H1 (cell line): Measurements from ENCODE around the gene KIF1C. TPM values are rescaled to one million over a fixed set of nuclear protein-coding genes. Genes with fewer than 3 reads are reported as not detected.

ENCODE experiments used
- CTCF ChIA-PET: fragments of 300-600 bp; sonication (Branson Sonifier 250); formaldehyde crosslinking; loops from one replicate; lab custom pipeline; 2021; ENCODE audit not compliant: partially characterized antibody; lab: Charles Lee
- POLR2A ChIA-PET: fragments of 300-600 bp; sonication (Branson Sonifier 250); formaldehyde crosslinking; loops from one replicate; lab custom pipeline; 2021; ENCODE audit warnings: inconsistent platforms; ENCODE audit not compliant: partially characterized antibody; lab: Charles Lee
- DNase-seq, 2 experiments: peaks; one replicate each; pipeline versions ENCODE4 v3.0.0 to v3.0.0-alpha.2; 2010 to 2022; ENCODE audit warnings: low spot score in 2 of 2, low read depth in 1 of 2, mixed read lengths in 1 of 2
- FAIRE-seq: peaks from 2 replicates; lab custom pipeline; 2011; peaks lifted over from hg19 to GRCh38; lab: Jason Lieb, UNC
- H2AFZ ChIP-seq: 2 replicates; pipeline ENCODE4 v1.8.1; 2012; ENCODE audit warnings: low read length, inconsistent platforms
- H2AK5ac ChIP-seq: 2 replicates; pipeline ENCODE4 v1.6.1; 2013; ENCODE audit warnings: low read depth, low read length
- H2BK120ac ChIP-seq: replicated peaks from 2 replicates; pipeline ENCODE3; 2013; ENCODE audit warnings: low read depth, low read length, inconsistent platforms
- H2BK12ac ChIP-seq: 2 replicates; pipeline ENCODE4 v1.6.1; 2013; ENCODE audit warnings: low read depth, low read length
- H2BK15ac ChIP-seq: 2 replicates; pipeline ENCODE4 v1.6.1; 2013; ENCODE audit warnings: low read length
- H2BK20ac ChIP-seq: 2 replicates; pipeline ENCODE4 v1.6.1; 2013; ENCODE audit warnings: low read length
- H2BK5ac ChIP-seq: 2 replicates; pipeline ENCODE4 v1.6.1; 2013; ENCODE audit warnings: low read depth, low read length
- H3K14ac ChIP-seq: 2 replicates; pipeline ENCODE4 v1.6.1; 2013; ENCODE audit warnings: inconsistent platforms; ENCODE audit not compliant: insufficient read length
- H3K18ac ChIP-seq: 2 replicates; pipeline ENCODE4 v1.6.1; 2013; ENCODE audit warnings: low read length; ENCODE audit errors: extremely low read depth
- H3K23ac ChIP-seq: 2 replicates; pipeline ENCODE4 v1.6.1; 2013; ENCODE audit warnings: inconsistent platforms; ENCODE audit not compliant: insufficient read length
- H3K23me2 ChIP-seq: 2 replicates; pipeline ENCODE4 v1.6.1; 2013; ENCODE audit warnings: low read depth, low read length
- H3K27ac ChIP-seq: 2 replicates; pipeline ENCODE4 v1.6.1; 2011; ENCODE audit warnings: low read depth, low read length, inconsistent platforms
- H3K27me3 ChIP-seq, 4 experiments: replicated peaks in 1 of 4; 1 replicate in 1 of 4; 2 replicates in 3 of 4; pipeline versions ENCODE4 v1.6.1 to v1.8.1; 2011 to 2013; ENCODE audit warnings: low read length in 3 of 4, mild to moderate bottlenecking in 3 of 4, inconsistent platforms in 2 of 4, mixed read lengths in 2 of 4, moderate library complexity in 1 of 4; ENCODE audit not compliant: control insufficient read depth in 3 of 4, insufficient read depth in 3 of 4; ENCODE audit errors: extremely low read depth in 1 of 4
- H3K36me3 ChIP-seq, 4 experiments: 2 replicates each; pipeline versions ENCODE4 v1.6.1 to v1.8.1; 2011 to 2013; ENCODE audit warnings: mild to moderate bottlenecking in 4 of 4, low read length in 3 of 4, moderate library complexity in 2 of 4, control low read depth in 1 of 4, inconsistent platforms in 1 of 4; ENCODE audit not compliant: insufficient read depth in 4 of 4, control insufficient read depth in 2 of 4
- H3K4ac ChIP-seq: replicated peaks from 2 replicates; pipeline ENCODE3; 2013; ENCODE audit warnings: low read length, low read depth, mixed read lengths, inconsistent platforms; ENCODE audit not compliant: insufficient read length
- H3K4me1 ChIP-seq, 4 experiments: replicated peaks in 1 of 4; 1 replicate in 1 of 4; 2 replicates in 3 of 4; pipeline versions ENCODE4 v1.6.1 to v1.8.1; 2011 to 2013; ENCODE audit warnings: low read length in 3 of 4, inconsistent platforms in 2 of 4, mixed read lengths in 1 of 4; ENCODE audit not compliant: insufficient read depth in 4 of 4, control insufficient read depth in 3 of 4
- H3K4me2 ChIP-seq, 2 experiments: 2 replicates each; pipeline versions ENCODE4 v1.6.1 to v1.8.1; 2011 to 2013; ENCODE audit warnings: low read depth in 2 of 2, low read length in 2 of 2, control low read depth in 1 of 2, inconsistent platforms in 1 of 2, mild to moderate bottlenecking in 1 of 2; ENCODE audit not compliant: insufficient read depth in 1 of 2
- H3K4me3 ChIP-seq, 4 experiments: fragments of 200-600, 300-600 bp in 1 of 4; sonication (generic), shearing (Covaris generic), sonication (Bioruptor Twin) in 1 of 4; 2 replicates each; pipeline versions ENCODE4 v1.5.1 to v1.8.1; 2011 to 2016; ENCODE audit warnings: low read length in 4 of 4, low read depth in 3 of 4, control low read depth in 2 of 4, inconsistent platforms in 2 of 4, mild to moderate bottlenecking in 2 of 4, mixed read lengths in 1 of 4, moderate library complexity in 1 of 4; ENCODE audit not compliant: insufficient read depth in 2 of 4; ENCODE audit errors: extremely low read depth in 1 of 4
- H3K56ac ChIP-seq: replicated peaks from 2 replicates; pipeline ENCODE3; 2013; ENCODE audit warnings: low read depth, mild to moderate bottlenecking, mixed read lengths, low read length, inconsistent platforms; ENCODE audit not compliant: insufficient read length
- H3K79me1 ChIP-seq: 2 replicates; pipeline ENCODE4 v1.6.1; 2013; ENCODE audit warnings: low read depth, low read length, control low read depth
- H3K79me2 ChIP-seq, 2 experiments: 2 replicates each; pipeline versions ENCODE4 v1.6.1 to v1.8.1; 2012 to 2013; ENCODE audit warnings: low read length in 2 of 2, mild to moderate bottlenecking in 2 of 2, inconsistent platforms in 1 of 2; ENCODE audit not compliant: insufficient read depth in 2 of 2, control insufficient read depth in 1 of 2
- H3K9ac ChIP-seq, 4 experiments: replicated peaks in 1 of 4; 1 replicate in 1 of 4; 2 replicates in 3 of 4; pipeline versions ENCODE4 v1.6.1 to v1.8.1; 2011 to 2013; ENCODE audit warnings: low read depth in 3 of 4, low read length in 3 of 4, control low read depth in 2 of 4, mild to moderate bottlenecking in 2 of 4, moderate library complexity in 2 of 4, inconsistent platforms in 1 of 4; ENCODE audit errors: extremely low read depth in 1 of 4
- H3K9me3 ChIP-seq, 2 experiments: 2 replicates each; pipeline versions ENCODE4 v1.6.1 to v1.8.1; 2012 to 2013; ENCODE audit warnings: mild to moderate bottlenecking in 2 of 2, moderate library complexity in 2 of 2, control low read depth in 1 of 2, inconsistent platforms in 1 of 2, low read depth in 1 of 2, low read length in 1 of 2, mixed read lengths in 1 of 2; ENCODE audit not compliant: insufficient read depth in 2 of 2
- H4K20me1 ChIP-seq, 2 experiments: replicated peaks in 1 of 2; 2 replicates each; pipeline versions ENCODE3 to v1.8.1; 2011 to 2013; ENCODE audit warnings: inconsistent platforms in 2 of 2, low read length in 2 of 2, mild to moderate bottlenecking in 1 of 2; ENCODE audit not compliant: insufficient read depth in 2 of 2, control insufficient read depth in 1 of 2
- H4K5ac ChIP-seq: 2 replicates; pipeline ENCODE4 v1.6.1; 2013; ENCODE audit warnings: low read length, low read depth, mixed read lengths, inconsistent platforms; ENCODE audit not compliant: insufficient read length
- H4K8ac ChIP-seq: 2 replicates; pipeline ENCODE4 v1.8.0; 2013; ENCODE audit warnings: mild to moderate bottlenecking, moderate library complexity, low read length, inconsistent platforms; ENCODE audit not compliant: insufficient read depth; ENCODE audit errors: extremely low read depth
- H4K91ac ChIP-seq: replicated peaks from 2 replicates; pipeline ENCODE3; 2013; ENCODE audit warnings: low read length, mixed read lengths, inconsistent platforms; ENCODE audit not compliant: insufficient read length
- CREB1 ChIP-seq: IDR thresholded peaks from 2 replicates; pipeline ENCODE4 v1.6.1; 2012; ENCODE audit warnings: inconsistent platforms
- GTF2F1 ChIP-seq: IDR thresholded peaks from 2 replicates; pipeline ENCODE4 v1.6.1; 2012; ENCODE audit warnings: low read depth, low read length, improper control_type of control experiment, borderline replicate concordance
- WGBS, 2 experiments: shearing (Covaris generic) in 1 of 2; methylation state at CpG; one replicate each; pipeline versions ENCODE4 v1.1.6 to v1.1.7; 2013 to 2015; ENCODE audit warnings: low lambda C conversion rate in 2 of 2, mixed read lengths in 2 of 2, inconsistent platforms in 1 of 2, low coverage in 1 of 2, missing lambda C conversion rate in 1 of 2; ENCODE audit not compliant: insufficient replicate concordance in 2 of 2, insufficient coverage in 1 of 2, insufficient read length in 1 of 2; ENCODE audit errors: extremely low coverage in 1 of 2, missing lambda C conversion rate in 1 of 2; 5-methylcytosine and 5-hydroxymethylcytosine counted together
- polyA plus RNA-seq, 7 experiments: library from polyadenylated mRNA; depleted of rRNA in 3 of 7; stranded (reverse) in 5 of 7; unstranded in 2 of 7; fragments of >200 nt in 5 of 7; fragments of 200-250 nt in 2 of 7; gene quantifications; 1 replicate in 5 of 7; 2 replicates in 1 of 7; 4 replicates in 1 of 7; pipeline versions ENCODE4 v1.2.1 to v1.2.3, GENCODE V29; 2011 to 2013; ENCODE audit warnings: missing spikeins in 2 of 7, mixed read lengths in 2 of 7
- total RNA-seq: library from RNA; stranded (reverse); fragmentation: NEBNext Ultra II Directional; extraction: Animal tissue kit (Norgen Biotek cat#: 25700); gene quantifications from 2 replicates; pipeline ENCODE4 v1.2.1, GENCODE V29; 2021

The KIF1C gene
- total and polyA plus RNA-seq, 2 of the 8 experiments (the other 6 are each of a cell fraction or from before 2014, with no cell fraction given): 14.3 to 114 TPM

GRCh38 chr17:5032865-5033264 lies 35.1 kb downstream of the KIF1C start:
- no peak overlapping the region for H2BK5ac ChIP-seq
- no peak overlapping the region for H2BK120ac ChIP-seq
- H3K27me3 ChIP-seq: peaks cover 0 to 14% (median 1%) of the 10 kb centered on the region in 4 experiments; a peak in 5 of 7 replicates
- H3K23me2 ChIP-seq: peaks cover 4% of the 10 kb centered on the region; the same call in 1 of the 2 replicates
- H3K36me3 ChIP-seq: no peaks in the 10 kb centered on the region
- no peaks in the 10 kb centered on the region; a peak in 1 of 7 replicates for H3K4me1 ChIP-seq
- H4K20me1 ChIP-seq: no peaks in the 10 kb centered on the region
- POLR2A ChIA-PET: interaction anchor here (1.5 to 2.3 kb wide), 3 partner anchors 11 to 38 kb away, joined by 3 to 7 read pairs (median 5); no protein-coding TSS in a partner anchor
- no peaks in the 10 kb centered on the region for H3K9me3 ChIP-seq
- no peak for DNase-seq
- H3K56ac ChIP-seq: no peak overlapping the region
- no peak overlapping the region for H4K8ac ChIP-seq
- no peak overlapping the region for H2AFZ ChIP-seq
- peak overlapping the region; percentile 50; the same call in 1 of the 2 replicates for H2BK12ac ChIP-seq
- no peak overlapping the region for H3K4me3 ChIP-seq
- H2AK5ac ChIP-seq: no peak overlapping the region
- no peak overlapping the region for H3K23ac ChIP-seq
- H2BK15ac ChIP-seq: peak overlapping the region; percentile 29; the same call in 1 of the 2 replicates
- H2BK20ac ChIP-seq: no peak overlapping the region
- H4K91ac ChIP-seq: no peak overlapping the region
- no peak overlapping the region for H3K4me2 ChIP-seq
- CTCF ChIA-PET: interaction anchor here (0.7 to 11.5 kb wide), 5 partner anchors 10 to 270 kb away, joined by 3 to 102 read pairs (median 4); no protein-coding TSS in a partner anchor
- no peak overlapping the region for H3K9ac ChIP-seq
- H3K27ac ChIP-seq: no peak overlapping the region
- no peak for FAIRE-seq
- H3K18ac ChIP-seq: no peak overlapping the region
- no peak overlapping the region for H3K4ac ChIP-seq
- 83% methylated on average over 6 of the region's 6 CpGs; no CpG with 5 or more reads in 1 of the 2 experiments for WGBS, 2 experiments
- H4K5ac ChIP-seq: no peak overlapping the region
- H3K14ac ChIP-seq: no peak overlapping the region
- no peaks in the 10 kb centered on the region for H3K79me1 ChIP-seq
- H3K79me2 ChIP-seq: no peaks in the 10 kb centered on the region
- TF ChIP-seq GTF2F1: no peak
- no peak for TF ChIP-seq CREB1
